Left colon (tissue), 2 donors: ENCODE measurements around the gene TXNRD3. TPM values are rescaled to one million over a fixed set of nuclear protein-coding genes. Genes with fewer than 3 reads are reported as not detected.
A peak's percentile ranks its signal among the peaks of the same experiment; 100 is the strongest.

Experiments used
- ATAC-seq: fragments of 200-7000 bp; cut with Tn5 transposase; one replicate; pipeline ENCODE4 v1.9.1; 2020; ENCODE audit warnings: mild to moderate bottlenecking, moderate library complexity
- DNase-seq, 2 donors: peaks; one replicate each; pipeline ENCODE4 v3.0.0-alpha.2; 2020
- intact Hi-C, 2 donors: fragments of 100-400 bp; cut with DNase I in 1 of 2; cut with micrococcal nuclease in 1 of 2; formaldehyde crosslinking; loops; one replicate each; pipeline versions ENCODE4 v1.11.2 to v1.14.0; 2022; cut with DNase I, micrococcal nuclease
- total RNA-seq, 2 donors: library from RNA; stranded (reverse); fragmentation: NEBNext Ultra II Directional; extraction: Animal tissue kit (Norgen Biotek cat#: 25700); gene quantifications; one replicate each; pipeline ENCODE4 v1.2.1, GENCODE V29; 2021
- donor health status: DM: no; HTN: no; CAD: no.
- donor health status: DM: yes; HTN: yes; CAD: no.

Gene TXNRD3
- total RNA-seq, 2 donors from 2014 or later, result 4.8 to 5.0 TPM

DNA sequence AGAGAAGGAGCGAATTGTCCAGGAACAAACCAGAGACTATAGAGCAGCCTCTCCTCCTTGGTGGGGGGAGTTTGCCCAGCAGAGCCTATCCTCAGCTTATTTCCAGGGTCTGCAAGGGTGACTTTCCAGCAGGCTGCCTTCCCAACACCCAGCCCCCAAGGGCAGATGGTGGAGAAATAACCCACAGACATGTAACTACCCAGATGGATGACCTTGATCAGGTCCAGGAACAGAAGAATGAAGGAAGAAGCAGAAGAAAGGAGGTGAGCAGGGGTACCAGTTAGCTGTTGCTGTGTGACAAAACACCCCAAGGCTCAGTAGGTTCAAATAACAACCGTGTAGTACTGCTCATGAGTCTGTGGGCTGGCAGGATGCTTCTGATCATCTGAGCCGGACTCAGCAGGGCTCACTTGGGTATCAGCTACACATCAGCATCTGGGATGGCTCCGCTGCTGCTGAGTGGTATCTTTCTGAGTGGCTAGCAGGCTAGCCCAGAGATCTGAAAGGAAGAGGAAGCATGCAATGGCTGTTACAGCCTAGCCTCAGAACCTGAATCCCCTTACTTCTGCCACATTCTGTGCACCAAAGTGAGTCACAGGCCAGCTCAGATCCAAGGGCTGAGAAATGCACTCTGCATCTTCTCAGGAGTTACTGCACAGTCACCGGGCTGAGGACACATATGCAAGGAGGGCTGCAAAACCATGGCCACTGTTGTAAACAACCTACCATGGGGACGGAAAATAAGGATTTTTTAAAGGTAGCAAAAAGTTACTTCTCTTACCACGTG, 22.2 kb upstream of the TXNRD3 start:
- ATAC-seq, result no peak
- intact Hi-C loops, result loop anchor here in 1 of 2 donors (5.0 kb wide), 1 partner anchor 870 kb away; no protein-coding TSS in a partner anchor
- DNase-seq, result no peak

DNA sequence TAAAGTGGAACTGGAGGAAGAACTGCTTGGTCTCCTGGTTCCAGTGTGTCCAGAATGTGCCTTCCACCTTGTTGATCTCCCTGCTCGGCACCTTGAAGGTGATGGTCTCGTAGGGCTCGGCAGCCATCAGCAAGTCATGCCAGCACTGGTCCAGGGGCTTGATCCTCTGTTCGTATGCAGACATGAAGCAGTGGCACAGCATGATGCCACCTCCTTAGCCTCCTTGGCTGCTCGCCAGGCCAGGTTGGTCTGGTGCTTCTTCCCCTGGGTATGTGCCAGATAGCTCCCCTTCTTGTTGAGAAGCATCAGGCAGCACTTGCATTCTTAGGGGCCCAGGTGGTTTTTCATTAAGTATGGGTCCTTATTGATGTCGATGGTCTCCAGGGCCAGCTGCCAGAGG, 17.8 kb upstream of the TXNRD3 start:
- DNase-seq (no peak), ATAC-seq (no peak)
- intact Hi-C loops, result no loop called here

DNA sequence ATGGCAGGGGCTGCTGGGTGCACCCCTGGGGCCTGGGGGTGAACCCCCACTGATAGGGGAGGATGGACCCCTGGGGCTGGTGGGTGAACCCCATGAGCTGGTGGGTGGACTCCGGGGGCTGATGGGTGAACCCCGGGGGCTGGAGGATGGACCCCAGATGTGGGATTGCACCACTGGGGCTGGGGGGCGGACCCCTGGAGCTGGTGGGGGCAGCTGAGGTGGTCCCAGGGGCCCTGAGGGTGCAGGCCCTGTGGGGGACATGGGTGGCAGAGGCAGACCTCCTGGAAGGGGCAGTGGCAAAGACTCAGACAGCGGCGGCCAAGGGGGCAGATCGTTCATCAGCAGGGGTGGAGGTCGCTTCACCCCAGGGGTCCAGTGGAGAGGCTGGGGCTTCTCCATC, 17.4 kb upstream of the TXNRD3 start:
- intact Hi-C loops, result no loop called here
- no peak for DNase-seq

DNA sequence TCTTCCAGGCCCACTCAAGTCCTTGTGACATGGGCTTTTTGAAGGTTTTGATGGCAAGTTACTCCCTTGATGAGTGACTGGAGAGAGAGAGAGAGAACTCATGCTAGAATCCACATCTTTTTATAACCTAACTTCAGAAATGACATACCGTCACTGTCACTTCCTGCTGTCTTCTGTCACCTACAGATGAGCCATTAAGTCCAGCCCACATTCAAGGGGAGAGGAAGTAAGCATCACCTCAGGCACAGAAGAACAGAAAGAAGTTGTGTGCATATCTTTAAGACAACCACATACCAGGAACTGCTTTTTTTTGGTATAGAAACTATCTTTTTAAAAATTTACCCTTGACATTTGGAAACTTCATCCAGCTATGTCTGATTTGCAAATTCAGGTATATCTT, 16.6 kb upstream of the TXNRD3 start:
- intact Hi-C loops, result no loop called here
- ATAC-seq, result no peak
- DNase-seq, result no peak

More for the DNA sequence above, 17.4 kb upstream of the TXNRD3 start:
- no peak for ATAC-seq

DNA sequence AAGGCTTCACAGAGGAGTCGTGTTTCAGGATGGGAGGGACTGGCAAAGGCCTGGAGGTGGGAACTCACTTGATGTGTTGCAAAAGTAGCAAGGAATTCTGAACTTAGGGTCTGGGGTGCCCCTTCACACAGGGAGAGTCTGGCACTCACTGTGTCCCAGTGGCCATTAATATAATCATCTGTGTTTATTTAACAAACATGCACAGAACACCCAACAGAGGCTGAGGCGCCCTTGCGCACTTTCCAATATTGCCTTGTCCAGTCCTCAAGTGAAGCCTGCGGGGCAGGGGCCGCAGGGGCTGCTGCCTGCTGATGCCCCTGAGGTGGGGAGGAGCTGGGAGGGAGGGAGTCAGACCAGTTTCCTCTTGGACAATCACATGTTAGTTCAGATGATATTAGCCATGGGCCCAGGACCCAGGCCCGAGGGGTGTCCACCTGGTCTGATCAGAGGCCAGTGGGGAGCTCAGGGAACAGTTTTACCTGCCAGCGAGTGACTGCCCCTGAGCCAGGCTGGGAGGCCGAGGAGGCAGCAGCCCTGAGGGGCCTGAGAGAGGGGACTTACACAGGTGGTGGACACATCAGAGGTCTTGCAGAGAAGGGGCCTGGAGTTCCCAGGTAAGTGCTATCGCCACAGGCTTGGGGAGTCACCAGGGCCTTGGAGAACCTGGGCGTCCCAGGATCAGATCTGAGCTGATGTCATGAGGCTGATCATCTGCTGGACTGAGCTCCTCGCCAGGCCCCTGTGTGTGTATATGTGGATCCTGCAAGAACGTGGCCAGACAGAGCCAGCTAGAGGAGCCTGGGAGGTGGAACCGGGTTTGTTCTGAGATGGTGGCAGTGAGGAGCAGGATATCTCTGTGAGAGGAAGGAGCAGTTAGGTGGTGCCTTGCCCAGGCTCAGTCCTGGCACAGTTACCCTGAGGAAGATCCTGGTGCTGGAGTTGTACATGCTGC, 13.8 kb upstream of the TXNRD3 start:
- DNase-seq (no peak), ATAC-seq (no peak)
- intact Hi-C loops, result no loop called here

DNA sequence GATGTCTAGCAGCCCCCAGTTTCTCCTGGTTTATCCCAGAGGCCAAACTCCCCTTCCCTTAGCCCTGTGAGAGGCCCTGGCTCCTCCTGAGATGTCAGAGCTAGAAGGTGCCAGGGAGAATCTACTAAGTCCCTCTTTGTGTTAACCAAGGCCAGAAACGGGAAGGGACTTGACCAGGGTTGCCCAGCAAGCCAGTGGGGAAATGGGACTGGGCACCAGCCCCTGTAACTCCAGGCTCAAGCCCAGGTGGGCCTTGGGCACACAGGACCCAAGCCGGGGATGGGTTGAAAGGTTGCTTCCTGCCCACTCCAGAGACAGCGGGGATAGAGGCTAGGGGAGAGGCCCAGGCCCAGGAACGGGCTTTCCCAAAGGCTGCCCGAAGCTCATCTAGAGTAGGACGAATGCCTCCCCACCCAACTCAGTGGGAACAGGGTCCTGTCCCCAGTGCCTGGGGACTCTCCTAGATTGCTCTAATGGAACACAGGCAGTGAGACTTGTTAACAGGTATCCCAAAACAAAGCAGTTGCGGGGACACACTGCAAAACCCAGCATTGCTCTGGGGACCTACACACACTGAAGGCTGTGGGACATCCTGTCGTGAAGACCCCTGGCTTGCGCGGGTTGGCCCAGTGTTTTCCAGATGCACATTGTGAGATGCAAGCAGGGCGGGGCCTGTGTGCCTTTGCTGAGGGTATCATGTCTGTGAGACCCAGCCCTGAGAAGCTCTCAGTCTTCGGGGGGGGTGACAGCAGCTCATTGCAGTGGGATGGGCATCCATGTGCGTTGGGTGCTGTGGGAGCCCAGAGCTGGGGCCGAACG, 12.9 kb upstream of the TXNRD3 start:
- intact Hi-C loops, result no loop called here
- DNase-seq, result no peak
- ATAC-seq, result no peak

DNA sequence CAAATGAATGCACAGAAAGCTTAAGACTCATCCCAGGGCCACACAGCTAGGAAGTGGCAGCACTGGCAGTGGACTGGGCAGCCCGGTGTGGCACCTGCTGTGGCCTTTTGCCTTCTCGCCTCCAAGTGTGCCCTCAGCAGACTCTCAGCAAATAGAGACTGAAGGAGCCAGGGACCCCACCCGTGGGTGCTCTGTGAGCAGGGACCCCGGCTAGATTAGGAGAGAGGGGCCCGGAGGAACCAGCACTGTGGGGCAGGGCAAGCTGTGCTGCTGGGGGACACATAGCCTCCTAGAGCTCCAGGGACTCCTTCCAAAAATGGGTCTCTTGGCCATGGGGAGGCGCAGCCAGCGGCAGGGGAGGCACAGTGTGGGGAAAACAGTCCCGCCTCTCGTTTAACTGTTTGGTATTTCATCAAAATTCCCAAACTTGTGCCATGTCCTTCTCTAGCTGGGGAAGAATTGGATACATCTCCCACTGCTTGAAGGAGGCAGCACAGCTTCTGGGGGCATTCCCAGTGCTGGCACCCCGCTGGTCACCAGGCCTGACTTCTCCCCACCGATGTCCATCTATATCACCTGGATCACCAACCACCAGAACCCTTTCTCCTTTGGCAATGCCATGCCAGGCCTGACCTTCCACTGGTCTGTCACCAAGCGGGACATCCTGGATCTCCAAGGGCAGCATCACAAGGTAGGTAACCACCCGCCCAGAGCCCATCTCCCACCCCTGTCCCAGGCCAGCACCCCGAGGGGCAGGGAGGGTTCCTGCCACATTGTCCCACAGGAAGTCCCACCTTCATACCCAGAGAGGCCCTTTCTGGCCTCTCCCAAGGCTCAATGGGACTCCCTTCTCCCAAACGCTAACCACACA, 12.0 kb upstream of the TXNRD3 start:
- intact Hi-C loops, result no loop called here
- DNase-seq (no peak), ATAC-seq (no peak)

DNA sequence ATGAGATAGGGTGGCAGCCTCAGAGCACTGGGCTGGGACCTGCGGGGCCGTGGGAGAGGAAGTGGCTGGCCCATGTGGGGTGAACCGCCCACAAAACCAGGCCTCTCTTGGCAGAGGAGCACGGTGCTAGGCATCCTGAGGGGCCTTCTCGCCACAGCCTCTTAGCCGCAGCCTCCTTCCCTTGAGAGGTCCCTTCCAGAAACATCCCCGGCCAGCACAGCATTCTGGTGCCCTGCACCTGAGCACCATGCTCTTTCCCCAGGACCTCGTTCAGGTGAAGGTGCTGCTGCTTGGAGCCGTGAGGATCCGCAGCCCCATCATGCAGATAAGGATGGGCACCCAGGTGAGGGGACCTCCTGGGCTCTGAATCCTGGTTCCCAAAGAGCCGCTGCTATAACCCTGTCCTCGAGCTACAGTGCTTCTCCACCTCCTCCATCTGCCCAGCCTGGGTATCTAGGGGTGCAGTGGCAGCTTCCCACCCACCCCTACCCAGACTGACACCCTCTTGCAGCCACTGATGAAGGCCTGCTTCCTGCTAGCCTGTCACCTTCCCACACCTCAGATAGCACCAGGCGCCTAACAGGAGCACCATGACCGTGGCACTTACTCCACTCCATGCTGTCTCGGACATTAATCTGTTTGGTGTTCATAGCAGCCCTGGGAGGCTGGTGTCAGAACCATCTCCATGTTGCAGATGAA, 11.2 kb upstream of the TXNRD3 start:
- ATAC-seq (no peak), DNase-seq (no peak)
- intact Hi-C loops, result no loop called here

DNA sequence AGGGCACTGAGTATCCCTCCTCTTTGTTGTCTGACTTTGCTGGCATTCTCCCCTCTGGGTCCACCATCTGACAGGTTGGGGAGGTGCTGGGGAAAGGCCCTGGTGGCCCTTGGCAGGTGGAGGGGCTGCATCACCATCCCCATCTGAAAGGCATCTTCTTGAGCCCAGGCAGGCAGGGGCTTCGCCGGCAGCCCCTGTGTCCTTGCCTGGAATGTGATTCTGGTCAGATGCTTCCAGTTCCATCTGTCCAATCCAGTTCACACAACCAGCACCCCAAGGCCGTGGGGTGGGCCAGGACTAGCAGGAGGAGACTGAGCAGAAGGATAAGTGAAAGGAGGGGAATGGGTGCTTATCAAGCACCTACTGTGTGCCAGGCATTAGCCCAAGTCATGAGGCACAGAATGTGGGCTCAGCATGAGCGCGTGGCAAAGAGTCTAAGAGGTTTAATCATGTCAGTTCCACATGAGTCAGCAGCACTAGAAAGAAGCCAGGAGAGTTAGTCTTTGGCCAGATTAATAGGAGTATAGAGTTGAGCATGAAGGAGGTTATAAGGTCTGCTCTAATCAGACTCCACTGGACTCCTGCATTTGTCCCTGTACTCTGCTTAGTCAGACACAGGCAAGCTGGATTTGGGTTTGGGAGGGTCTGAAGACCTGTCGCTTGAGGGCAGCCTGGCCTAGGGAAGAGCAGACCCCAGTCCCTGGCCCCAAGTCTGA, 10.5 kb upstream of the TXNRD3 start:
- intact Hi-C loops, result no loop called here
- ATAC-seq (no peak), DNase-seq (no peak)

DNA sequence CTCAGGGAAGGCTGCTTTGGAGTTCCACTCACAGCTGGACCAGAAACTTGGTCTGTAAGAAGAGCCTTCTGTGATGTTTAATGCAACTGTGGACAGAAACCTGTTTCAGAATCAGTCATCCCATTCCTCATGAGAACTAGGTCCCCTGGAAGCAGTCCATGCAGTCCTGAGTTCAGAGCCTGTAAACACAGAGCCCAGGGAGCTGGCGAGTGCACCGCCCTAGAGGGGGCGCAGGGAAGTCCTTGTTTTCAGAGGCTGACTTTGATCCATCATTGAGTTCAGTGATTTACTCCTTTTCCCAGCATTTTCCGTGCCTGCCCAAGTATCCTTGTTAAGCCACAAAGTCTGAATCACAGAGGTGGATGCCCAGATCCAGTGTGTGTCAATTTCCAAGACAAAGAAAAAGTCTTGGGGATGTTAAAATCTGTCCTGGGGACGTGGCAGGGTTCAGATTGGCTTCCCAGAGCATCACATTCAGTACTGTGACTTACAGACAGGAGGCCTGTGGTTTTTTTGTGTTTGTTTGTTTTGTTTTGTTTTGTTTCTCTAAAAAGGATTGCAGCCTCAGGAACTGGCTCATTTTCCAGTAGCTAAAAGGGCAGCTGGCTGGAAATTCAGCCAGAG, 9.8 kb upstream of the TXNRD3 start:
- DNase-seq (no peak), ATAC-seq (no peak)
- intact Hi-C loops, result no loop called here

DNA sequence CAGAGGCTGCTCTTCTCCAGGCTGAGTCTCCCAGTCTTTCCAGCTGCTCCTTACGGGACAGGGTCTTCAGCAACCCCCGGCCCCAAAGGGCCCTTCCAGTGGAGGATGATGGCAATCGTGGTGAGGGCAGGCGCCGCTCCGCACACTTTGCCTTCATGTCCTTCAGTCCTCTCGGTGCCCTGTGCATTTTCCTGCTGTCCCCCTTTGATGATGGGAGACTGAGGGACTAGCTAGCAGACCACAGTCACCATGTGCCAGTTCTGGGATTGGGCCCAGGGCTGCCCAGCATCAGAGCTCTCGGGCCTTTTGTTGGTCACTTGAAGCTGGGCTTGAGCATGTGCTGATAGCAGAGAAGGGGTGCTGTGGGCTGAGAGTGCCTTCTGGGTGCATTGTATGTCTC, 8.8 kb upstream of the TXNRD3 start:
- ATAC-seq (no peak), DNase-seq (no peak)
- intact Hi-C loops, result no loop called here

DNA sequence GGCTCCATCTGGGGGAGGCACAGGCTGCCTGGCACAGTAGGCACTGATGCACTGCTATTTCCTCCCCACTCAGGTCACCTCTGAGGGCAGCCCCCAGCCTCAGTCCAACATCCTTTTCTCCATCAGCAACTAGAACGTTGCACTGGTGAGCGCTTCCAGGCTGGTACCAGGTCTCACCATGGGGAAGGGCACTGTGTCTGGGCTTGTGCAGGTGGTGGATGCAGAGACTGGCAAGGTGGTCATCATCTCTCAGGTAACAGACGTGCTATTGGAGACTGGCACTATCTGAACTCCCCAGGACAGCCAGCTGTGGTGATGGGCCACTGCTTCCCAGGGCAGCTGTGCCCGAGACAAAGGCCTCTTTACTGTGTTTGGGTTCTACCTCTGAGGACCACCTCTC, 8.3 kb upstream of the TXNRD3 start:
- no peak for ATAC-seq
- DNase-seq, result no peak
- intact Hi-C loops, result no loop called here

DNA sequence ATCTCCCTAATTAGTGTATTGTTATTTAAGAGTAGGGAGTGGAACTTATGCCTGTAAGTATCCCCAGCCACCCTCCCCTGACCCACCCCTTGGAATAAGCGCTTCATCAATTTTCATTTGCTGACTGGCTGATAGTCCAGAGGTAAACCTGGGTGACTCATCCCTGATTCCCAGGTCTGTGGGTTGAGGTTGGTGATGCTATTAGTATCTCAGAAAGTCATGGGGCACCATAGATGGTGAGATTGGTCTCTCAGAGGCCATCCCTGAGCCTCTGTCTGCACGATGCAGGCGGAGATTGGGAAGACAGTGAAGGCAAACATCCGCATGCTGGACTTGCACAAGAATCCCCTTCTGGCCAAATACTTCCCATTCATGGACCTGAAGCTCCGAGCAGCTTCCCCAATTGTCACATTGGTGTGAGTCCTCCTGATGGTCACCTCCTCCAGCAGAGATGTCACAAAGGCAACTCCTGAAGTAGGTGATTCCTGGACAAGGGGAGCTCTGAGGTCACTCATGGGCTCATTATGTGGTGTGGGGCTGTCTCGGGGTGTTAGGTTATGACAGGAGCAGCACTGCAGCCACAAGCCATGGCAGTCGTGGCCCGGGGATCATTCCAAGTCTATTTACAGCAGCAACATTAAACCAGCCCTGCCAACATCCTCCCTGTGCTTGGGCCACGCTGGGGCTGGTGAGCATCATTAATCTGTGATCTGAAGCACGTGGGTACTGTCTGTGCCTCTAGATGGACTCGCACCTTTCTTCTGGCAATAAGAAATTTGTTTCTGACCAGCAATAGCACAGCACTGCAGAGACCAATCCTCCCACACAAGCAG, 6.8 kb upstream of the TXNRD3 start:
- intact Hi-C loops, result no loop called here
- ATAC-seq, result no peak
- no peak for DNase-seq

DNA sequence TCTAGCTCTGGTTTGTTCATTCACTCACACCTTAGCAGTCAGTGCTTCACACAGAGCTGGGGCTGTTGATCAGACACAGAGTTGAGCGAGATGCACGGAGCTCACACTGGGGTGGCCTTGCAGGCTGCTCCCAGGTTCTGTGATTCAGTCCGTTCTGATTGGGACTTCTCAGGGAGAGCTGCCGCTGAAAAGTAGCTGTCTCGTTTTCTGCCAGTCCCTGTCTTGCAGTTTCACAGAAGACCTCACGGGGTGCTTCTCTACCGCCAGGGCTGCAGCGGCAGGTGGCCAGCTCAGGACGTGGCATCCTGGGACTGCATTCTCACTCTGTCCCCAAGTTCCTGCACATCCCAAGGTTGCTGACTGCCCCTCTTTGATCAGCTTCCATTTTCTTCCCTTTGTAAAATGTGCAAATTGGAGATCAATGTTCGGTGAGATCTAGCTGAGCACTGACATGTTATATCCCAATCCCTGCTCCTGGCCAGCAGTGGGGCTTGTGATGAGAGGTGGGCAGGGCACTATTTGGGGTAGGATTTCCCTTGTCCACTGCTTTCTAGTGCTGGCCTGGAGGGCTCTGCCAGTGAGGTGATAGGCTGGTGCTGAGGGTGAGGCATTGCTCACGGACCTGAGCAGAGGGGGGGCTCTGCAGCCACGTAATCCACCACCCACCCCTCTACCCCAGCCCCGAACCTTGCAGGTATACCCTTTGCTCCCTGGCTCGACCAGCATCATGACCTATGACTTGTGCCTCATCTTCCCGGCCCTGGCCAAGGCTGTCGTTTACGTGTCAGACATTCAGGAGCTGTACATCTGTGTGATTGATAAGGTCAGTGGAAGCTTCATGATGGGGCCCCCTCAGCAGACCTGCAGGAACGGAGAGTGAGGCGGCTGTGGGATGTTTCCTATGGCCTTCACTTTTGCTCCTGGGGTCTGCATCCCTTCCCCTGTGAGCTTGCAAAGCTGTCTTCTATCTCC, 5.3 kb upstream of the TXNRD3 start:
- DNase-seq, result no peak
- peak; percentile 57 for ATAC-seq
- intact Hi-C loops, result no loop called here

DNA sequence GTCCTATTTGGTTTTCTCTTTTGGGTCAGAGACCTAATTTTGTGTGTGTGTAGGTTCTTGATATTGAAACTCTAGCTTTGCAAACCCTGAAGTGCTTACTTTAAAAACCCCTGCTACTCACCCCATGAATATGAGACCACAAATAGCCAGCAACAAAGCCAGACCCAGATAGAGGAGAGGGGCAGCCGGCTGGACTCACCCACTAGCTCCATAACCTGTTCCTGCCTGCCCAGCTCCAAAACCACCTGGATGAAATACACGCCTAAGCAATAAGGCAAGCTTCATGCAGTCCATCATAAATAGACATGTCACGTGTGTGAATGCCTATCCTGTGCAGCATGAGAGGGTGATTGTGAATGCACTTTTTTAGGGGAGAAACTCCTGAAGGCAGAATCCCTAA, 3.7 kb upstream of the TXNRD3 start:
- no peak for ATAC-seq
- DNase-seq, result no peak
- intact Hi-C loops, result no loop called here
